B cell (primary cell): ENCODE results near the gene TTF1.

Source experiments
- CTCF ChIP-seq: fragments of 200-600 bp; IDR thresholded peaks from one replicate; pipeline ENCODE4 v1.8.0; 2022; ENCODE audit warnings: antibody characterized with exemption, mild to moderate bottlenecking
- EZH2 ChIP-seq: IDR thresholded peaks from 2 replicates; pipeline ENCODE4 v1.6.1; 2012; ENCODE audit warnings: borderline replicate concordance, low read depth, mild to moderate bottlenecking, moderate library complexity, low read length; ENCODE audit not compliant: insufficient read depth, poor library complexity, severe bottlenecking

GRCh38 chr9:132414731-132415130 lies 8.1 kb upstream of the TTF1 start:
- TF ChIP-seq CTCF (no peak), EZH2 (no peak)
